Pons (tissue), 1 donor: Measurements from ENCODE around the gene JAG2.

Source experiments
- DNase-seq: peaks from one replicate; pipeline ENCODE4 v3.0.0-alpha.2; 2016; ENCODE audit warnings: low spot score

JAG2 gene

GRCh38 chr14:105151084-105151837 is 17.3 kb downstream of the JAG2 start:
- no peak for DNase-seq

DNA sequence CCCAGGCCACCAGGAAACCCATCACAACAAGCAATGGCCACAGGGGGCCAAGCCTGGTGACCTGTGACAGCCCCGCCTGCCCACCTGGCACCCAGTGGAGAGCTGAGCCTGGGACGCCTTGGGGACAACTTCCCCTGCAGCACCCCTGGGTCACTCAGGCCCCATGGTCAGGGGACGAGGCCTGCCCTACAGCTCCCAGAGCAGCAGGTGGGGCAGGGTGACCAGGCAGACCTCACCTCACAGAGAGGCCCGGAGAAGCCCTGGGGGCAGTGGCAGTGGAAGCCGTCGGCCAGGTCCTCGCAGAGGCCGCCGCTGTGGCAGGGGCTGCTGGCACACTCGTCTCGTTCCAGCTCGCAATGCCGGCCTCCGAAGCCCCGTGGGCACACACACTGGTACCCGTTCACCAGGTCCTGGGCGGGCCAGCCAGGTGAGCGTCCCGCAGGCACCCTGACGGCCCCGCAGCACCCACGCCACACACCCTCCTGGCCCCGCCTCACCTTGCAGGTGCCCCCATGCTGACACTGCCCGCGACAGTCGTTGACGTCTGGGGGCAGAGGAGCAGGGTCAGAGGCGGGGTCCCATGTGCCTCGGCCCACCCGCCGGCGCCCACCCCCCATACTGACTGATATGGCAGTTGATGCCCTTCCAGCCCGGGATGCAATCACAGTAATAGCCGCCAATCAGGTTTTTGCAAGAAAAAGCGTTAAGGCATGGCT is 18.1 kb downstream of the JAG2 start:
- no peak for DNase-seq

- DNase-seq: no peak
Observed at GRCh38 chr14:105150026-105150367, 18.6 kb downstream of the JAG2 start.

GRCh38 chr14:105149146-105149781 is 19.3 kb downstream of the JAG2 start:
- DNase-seq: no peak

DNA sequence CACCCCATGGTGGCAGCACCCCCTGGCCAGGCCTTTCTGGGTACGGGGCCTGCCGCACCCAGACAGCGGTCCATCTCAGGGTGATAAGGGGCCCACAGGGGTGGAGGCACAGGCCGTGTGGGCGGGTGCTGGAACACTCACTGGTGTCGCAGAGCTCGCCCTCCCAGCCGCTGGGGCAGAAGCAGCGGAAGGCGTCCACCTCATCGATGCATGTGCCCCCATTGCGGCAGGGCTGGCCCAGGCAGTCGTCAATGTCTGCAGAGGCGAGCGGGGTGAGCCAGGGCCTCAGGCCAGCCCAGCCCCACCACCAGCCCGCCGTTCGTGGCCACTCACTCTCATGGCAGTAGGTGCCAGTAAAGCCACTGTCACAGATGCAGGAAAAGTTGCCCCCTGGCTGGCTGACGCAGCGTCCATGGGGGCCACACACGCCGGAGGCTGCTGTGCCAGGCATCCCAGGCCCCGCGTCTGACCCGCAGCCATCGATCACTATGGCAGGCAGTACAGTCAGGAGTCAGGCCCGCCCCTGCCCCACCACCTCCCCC is 19.9 kb downstream of the JAG2 start:
- DNase-seq: no peak

DNA sequence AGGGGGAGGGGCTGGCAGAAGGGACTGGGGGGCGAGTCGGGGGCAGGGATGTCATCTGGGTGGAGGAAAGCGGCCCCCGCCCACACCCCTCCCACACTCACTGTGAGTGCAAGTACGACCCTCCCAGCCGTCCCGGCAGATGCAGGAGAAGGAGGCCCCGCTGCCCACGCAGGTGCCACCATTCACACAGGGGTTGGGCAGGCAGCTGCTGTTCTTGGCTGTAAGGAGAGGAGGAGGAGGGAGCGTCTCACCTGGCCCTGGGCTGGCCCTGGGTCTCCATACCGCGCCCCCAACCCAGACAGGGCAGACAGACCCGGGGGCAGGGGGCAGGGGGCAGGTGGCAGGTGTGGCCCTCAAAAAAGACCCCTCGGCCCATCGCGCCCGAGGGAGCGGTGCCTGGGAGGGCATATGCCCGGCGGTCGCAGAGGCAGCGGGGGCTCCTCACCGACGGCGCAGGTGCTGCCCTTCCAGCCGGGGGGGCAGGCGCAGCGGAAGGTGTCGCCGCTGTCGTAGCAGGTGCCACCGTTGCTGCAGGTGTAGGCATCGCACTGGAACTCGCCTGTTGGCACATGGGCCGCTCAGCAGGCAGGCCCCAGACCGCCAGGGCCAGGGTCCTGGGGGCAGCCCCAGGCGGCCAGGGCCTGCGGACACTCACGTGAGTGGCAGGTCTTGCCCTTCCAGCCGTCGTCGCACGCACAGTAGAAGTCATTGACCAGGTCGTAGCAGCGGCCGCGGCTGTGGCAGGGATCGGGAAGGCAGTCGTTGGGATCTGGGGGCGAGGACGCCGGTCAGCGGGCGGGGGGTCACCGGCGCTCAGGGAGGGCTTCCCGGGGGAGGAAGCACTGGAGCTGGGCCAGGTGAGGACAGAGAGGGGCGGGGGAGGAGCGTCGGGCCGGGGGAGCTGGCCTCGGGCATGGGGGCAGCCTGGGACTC is 20.6 kb downstream of the JAG2 start:
- no peak for DNase-seq

GRCh38 chr14:105146976-105147635 is 21.5 kb downstream of the JAG2 start:
- no peak for DNase-seq

GRCh38 chr14:105146181-105146975 is 22.2 kb downstream of the JAG2 start:
- no peak for DNase-seq

GRCh38 chr14:105145381-105146180 is 23.0 kb downstream of the JAG2 start:
- DNase-seq: no peak

DNA sequence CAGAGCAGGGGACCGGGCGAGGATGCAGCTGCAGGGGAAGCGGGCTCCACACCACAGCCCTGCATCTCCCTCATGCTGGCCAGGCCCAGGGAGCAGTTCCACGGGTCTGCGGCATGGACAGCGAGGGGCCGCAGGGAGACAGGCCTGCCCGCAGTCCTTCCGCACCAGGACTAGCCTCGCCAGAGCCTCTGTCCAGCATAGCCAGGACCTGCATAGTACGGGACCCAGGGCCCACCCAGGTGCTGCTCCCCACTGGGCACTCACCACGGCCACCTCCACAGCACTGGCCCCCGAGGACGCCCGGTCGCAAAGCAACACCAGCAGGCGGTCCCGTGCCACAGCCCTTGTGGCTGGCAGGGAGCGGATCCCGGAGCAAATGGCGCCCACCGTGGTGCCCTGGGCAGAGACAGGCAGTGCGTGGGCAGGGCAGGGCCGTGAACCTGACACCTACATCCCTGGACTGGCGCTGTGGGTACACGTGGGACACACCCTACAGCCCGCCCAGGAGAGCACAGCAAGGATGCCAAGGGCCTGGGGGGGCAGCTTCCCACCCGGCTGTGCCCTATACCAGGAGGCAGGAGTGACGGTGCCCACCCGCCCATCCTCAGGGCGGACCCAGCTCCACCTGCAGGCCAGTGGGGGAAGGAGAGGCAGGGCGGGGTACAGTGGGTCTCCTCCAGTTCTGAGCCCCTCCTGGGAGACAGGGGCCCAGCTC is 23.8 kb downstream of the JAG2 start:
- DNase-seq: no peak

DNA sequence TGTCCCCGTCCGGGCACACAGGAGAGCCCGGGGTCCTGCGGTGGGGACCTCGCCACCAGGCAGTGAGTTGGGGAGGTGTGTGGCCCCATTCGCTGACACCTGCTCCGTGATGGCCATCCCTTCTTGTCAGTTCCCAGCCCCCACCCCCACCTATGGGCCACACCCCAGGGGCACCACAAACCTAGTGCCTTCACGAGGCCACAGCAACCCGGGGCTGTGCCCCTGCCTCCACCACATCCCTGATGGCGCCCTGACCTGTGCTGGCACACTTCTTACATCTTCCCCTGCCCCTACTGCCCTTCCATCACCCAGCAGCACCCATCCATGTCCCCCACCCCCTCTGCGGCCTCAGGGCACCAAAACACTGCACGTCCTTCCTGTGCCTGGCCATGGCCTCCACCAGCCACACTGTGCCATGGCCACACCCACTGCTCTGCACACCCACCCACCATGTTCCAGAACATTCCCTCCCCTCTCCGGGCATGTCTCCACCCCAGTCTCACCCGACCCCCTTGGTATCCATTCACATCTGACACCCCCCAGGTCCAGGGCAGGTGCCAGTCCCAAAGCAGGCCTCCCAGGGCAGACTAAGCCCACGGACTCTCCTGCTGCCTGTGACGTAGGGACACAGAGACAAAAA is 24.4 kb downstream of the JAG2 start:
- no peak for DNase-seq

DNA sequence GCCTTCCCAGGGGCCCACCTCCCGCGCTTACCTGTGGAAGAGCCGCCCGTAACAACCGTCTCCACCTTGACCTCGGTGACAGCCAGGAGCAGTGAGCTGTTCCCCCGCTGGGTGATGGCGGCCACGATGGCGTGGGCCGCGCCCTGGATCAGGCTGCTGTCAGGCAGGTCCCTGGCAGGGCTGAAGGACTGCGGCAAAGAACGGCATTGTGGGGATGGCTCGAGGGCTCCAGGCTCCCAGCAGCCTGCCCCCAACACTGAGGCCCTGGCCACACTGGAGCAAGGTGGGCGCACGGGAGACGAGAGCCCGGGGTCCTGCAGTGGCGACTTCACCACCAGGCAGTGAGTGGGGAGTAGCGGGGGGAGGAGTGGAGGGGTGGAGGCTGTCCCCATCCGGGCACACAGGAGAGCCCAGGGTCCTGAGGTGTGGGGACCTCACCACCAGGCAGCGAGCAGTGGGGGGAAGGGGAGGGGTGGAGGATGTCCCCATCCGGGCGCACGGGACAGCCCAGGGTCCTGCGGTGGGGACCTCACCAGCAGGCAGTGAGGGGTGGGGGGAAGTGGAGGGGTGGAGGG is 25.0 kb downstream of the JAG2 start:
- DNase-seq: no peak

DNA sequence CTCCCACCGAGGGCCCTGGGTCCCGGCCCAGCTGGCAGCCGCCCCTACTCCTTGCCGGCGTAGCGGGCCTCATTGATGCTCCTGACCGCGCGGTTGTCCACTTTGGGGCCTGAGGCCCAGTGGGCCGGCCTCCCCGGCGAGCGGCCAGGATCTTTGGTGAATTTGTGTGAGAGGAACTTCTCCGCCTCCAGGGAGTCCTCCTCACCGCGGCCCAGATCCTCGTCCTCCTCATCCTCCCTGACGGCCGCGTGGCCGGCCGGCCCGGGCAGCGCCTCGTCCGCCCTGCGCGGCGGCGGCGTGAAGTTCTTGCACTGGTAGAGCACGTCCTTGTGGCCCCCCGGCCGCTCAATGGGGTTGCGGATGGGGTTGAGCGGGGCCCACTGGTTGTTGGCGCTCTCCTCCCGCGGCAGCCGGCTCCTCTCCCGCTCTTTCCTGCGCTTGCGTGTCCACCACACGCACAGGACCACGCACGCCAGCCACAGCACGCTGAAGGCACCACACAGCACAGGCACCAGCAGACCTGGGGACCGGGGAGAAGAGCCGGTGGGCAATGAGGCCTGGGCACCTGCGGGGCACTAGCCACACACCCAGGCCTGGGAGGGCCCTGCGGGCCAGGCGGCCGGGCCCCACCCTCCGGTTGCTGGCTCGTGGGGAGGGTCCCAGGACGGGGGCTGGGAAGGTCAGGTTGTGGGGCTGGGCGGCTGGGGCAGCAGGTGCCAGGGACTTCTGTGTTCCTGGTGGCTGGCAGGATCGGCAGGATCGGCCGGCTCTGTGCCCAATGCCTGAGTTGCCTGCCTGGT is 25.7 kb downstream of the JAG2 start:
- no peak for DNase-seq

DNA sequence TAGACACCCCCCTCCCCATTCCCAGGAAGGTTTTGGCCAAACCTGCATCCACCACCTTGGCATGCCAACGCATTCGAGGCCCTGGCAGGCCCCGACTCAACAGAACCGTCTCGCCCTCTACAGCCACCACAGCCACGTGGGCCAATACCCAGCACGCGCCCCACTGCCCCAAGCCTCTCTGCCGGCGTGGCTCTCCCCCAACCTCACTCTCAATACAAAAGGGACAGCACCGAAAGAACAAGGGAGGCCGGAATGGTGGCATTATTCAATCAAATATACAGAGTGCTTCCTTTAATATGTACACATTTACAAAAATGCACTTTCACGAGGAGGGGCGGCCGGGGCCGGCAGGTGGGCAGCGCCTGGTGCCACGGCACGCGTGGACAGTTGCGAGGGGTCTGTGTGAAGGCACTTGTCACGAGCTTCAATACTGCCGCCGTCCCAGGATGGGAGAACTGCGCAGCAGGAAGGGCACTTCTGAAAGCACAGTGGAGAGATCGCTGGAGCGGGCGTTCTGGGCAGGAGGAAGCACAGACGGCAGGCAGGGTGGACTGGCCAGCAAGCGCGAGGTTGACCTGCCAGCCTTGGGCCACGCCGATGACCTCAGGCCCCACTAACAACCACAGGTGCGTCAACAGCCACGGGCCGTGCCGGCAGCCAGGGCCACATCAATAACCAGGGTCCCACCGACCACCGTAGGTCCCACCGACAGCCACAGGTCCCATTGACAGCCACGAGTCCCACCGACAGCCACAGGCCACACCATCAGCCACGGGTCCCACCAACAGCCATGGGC is 26.9 kb downstream of the JAG2 start:
- no peak for DNase-seq

DNA sequence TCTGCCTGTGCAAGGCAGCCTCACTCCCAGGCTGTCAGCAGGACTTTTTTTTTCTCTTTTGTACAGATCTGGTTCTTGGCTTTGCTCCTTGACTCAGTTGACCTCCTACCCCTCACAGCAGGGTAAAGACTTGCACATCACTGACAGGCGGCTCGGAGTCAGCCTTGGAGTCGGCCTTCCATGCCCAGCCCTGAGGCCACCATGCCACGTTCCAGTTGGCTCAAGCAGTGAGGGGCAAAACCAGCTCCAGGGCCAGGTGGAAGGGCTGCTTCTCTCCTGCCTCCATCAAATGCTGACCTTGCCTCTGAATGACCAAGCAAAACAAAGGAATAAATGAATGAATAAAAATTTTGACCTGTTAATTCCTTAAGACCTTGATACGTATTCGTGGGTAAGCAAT is 27.6 kb downstream of the JAG2 start:
- no peak for DNase-seq

DNA sequence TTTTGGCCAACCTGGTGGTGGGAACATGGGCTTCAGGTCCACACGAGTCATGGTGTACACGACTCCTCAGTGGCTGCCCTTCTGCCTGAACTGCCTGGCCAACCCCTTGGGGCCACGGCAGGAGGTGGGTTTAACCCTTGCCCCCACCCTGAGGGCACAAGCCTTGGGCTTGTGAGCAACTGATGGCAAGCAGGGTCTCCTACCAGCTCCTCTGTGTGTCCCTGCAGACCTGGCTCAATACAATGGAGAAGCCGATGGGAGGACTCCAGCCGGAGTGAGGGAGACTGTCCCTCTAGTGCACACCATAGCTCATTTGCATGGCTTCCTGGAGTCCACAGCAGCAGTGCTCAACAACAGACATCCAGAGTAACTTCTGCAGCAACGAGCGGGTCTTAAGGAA is 28.0 kb downstream of the JAG2 start:
- DNase-seq: no peak
